ENCODE results near the gene SRRT. TPM values are rescaled to one million over a fixed set of nuclear protein-coding genes. Genes with fewer than 3 reads are reported as not detected.

The SRRT gene
- total and polyA plus RNA-seq, 7 donors = 31.8 to 106 (median 45.6) TPM

DNA sequence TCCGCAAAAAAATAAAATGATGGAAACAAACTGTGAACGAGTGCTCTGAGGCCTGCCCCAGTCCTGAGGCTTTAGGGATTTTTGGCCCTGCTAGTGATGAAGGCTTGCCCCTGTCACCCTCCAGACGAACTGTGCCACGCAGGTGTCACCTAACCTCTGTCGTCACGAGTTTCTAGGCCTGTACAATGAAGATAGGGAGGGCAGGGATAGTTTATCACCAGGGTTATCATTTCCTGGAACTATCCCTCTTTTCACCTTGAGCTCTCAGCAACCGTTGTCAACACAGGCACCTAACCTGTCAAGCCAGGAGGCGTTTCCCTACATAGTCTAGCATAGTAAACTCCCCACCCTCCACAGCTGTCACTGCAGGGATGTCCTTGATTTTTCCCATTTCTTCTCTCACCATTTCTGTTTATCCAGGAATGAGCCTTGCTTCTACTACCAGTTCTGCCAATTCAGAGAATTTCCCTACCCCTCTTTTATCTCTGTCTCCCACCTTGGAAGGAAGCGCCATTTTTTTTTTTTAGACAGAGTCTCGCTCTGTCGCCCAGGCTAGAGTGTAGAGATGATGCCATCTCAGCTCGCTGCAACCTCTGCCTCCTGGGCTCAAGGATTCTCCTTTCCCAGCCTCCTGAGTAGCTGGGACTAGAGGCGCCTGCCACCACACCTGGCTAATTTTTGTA is 23.0 kb downstream of the SRRT start:
- no peak overlapping the region for H3K27ac ChIP-seq
- H3K36me3 ChIP-seq = no peaks in the 10 kb centered on the region
- TF ChIP-seq POLR2A (IDR thresholded peaks at IDR 0.05) (no peak), EP300 (IDR thresholded peaks at IDR 0.05) (no peak), POLR2AphosphoS5 (IDR thresholded peaks at IDR 0.05) (no peak)
- TF ChIP-seq, protein P1, sequence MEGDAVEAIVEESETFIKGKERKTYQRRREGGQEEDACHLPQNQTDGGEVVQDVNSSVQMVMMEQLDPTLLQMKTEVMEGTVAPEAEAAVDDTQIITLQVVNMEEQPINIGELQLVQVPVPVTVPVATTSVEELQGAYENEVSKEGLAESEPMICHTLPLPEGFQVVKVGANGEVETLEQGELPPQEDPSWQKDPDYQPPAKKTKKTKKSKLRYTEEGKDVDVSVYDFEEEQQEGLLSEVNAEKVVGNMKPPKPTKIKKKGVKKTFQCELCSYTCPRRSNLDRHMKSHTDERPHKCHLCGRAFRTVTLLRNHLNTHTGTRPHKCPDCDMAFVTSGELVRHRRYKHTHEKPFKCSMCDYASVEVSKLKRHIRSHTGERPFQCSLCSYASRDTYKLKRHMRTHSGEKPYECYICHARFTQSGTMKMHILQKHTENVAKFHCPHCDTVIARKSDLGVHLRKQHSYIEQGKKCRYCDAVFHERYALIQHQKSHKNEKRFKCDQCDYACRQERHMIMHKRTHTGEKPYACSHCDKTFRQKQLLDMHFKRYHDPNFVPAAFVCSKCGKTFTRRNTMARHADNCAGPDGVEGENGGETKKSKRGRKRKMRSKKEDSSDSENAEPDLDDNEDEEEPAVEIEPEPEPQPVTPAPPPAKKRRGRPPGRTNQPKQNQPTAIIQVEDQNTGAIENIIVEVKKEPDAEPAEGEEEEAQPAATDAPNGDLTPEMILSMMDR (IDR thresholded peaks at IDR 0.05) = no peak
- intact Hi-C loops (cut with DNase I) = loop anchor here (1.0 to 10.0 kb wide), 3 partner anchors 161 to 267 kb away; partner anchors contain the start of gene VGF
- peaks cover 0 to 31% (median 30%) of the 10 kb centered on the region in 4 donors for H3K4me1 ChIP-seq
- WGBS, 2 donors = 28 to 68% methylated on average over 13 of the region's 13 CpGs
- no peak overlapping the region for H3K4me3 ChIP-seq
- no peak for DNase-seq
- peaks cover 27 to 75% (median 46%) of the 10 kb centered on the region in 3 donors for H3K27me3 ChIP-seq
- H3K9me3 ChIP-seq = no peaks in the 10 kb centered on the region

DNA sequence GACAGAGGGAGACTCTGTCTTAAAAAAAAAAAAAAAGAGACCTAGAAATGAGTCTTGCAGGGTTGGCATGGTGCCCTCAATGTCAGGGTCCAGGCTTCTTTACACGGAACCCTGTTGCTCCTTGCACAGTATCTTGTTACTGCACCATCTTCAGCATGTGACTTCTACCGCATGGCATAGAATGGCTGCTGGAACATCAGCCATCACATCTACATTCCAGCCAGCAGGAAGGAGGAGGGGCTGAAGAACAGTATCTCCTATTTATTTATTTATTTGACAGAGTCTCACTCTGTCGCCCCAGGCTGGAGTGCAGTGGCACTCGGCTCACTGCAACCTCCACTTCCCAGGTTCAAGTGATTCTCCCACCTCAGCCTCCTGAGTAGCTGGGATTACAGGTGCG is 24.5 kb downstream of the SRRT start:
- DNase-seq = no peak
- WGBS, 2 donors = 94 to 96% methylated on average over 5 of the region's 5 CpGs
- TF ChIP-seq POLR2A (IDR thresholded peaks at IDR 0.05) (no peak), EP300 (IDR thresholded peaks at IDR 0.05) (no peak), POLR2AphosphoS5 (IDR thresholded peaks at IDR 0.05) (no peak)
- TF ChIP-seq, protein P1 (IDR thresholded peaks at IDR 0.05) = no peak
- Histone ChIP-seq H3K9me3 (no peaks in the 10 kb centered on the region), H3K4me3 (no peak overlapping the region), H3K36me3 (no peaks in the 10 kb centered on the region), H3K27me3 (peaks cover 27 to 76% (median 45%) of the 10 kb centered on the region in 3 donors), H3K27ac (no peak overlapping the region), H3K4me1 (peaks cover 0 to 30% (median 28%) of the 10 kb centered on the region in 4 donors)
- intact Hi-C loops (cut with DNase I) = loop anchor here (5.0 to 10.0 kb wide), 2 partner anchors 178 to 265 kb away; partner anchors contain the start of gene VGF

DNA sequence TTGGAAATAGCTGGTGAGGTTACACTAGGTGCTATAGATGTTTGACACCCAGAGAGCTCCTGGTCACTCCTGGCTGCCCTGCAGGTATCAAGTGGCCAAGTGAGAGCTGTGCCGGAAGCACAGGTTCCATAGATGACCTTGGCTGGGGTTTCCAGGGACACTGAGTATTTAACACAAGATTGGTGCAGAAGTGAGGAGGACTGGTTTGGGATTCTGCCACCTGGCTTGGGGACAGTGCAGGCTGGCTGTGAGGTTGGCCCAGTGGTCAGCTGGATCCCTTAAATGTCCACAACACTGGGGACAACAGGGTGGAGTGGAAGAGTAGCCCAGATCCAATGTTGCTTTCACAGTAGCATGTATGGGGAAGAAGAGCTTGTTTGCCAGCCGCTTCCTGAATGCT is 26.1 kb downstream of the SRRT start:
- Histone ChIP-seq H3K4me3 (no peak overlapping the region), H3K27ac (no peak overlapping the region), H3K27me3 (peaks cover 16 to 61% (median 30%) of the 10 kb centered on the region in 3 donors), H3K36me3 (no peaks in the 10 kb centered on the region), H3K9me3 (no peaks in the 10 kb centered on the region), H3K4me1 (peaks cover 0 to 15% (median 13%) of the 10 kb centered on the region in 4 donors)
- DNase-seq = no peak
- intact Hi-C loops (cut with DNase I) = no loop called here
- TF ChIP-seq EP300 (IDR thresholded peaks at IDR 0.05) = no peak
- TF ChIP-seq, protein P1 (IDR thresholded peaks at IDR 0.05) = no peak
- no peak for TF ChIP-seq POLR2A (IDR thresholded peaks at IDR 0.05)
- TF ChIP-seq POLR2AphosphoS5 (IDR thresholded peaks at IDR 0.05) = no peak
- WGBS, 2 donors = 92% methylated on average over 2 of the region's 2 CpGs

DNA sequence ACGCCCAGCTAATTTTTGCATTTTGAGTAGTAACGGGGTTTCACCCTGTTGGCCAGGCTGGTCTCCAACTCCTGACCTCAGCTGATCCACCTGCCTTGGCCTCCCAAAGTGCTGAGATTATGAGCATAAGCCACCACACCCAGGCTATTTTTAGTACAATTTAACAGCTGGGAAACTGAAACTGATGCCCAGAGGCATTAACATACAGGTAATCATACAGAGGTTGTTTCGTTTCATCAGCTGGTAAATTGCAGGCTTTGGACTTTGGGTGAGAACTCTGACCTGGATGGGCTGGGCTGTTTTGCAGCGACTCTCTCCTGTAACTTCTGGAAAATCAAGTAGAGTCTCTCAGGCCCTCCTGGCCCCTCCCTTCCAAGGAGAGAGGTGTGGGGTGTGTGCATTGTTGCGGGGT is 27.0 kb downstream of the SRRT start:
- no peak overlapping the region for H3K27ac ChIP-seq
- no peak overlapping the region for H3K4me3 ChIP-seq
- peaks cover 8 to 51% (median 22%) of the 10 kb centered on the region in 3 donors for H3K27me3 ChIP-seq
- no peak for TF ChIP-seq EP300 (IDR thresholded peaks at IDR 0.05)
- no peak for TF ChIP-seq POLR2A (IDR thresholded peaks at IDR 0.05)
- TF ChIP-seq, protein P1 (IDR thresholded peaks at IDR 0.05) = no peak
- no peak for TF ChIP-seq POLR2AphosphoS5 (IDR thresholded peaks at IDR 0.05)
- peaks cover 0 to 5% (median 5%) of the 10 kb centered on the region in 4 donors for H3K4me1 ChIP-seq
- no peak for DNase-seq
- no peaks in the 10 kb centered on the region for H3K36me3 ChIP-seq
- no peaks in the 10 kb centered on the region for H3K9me3 ChIP-seq
- intact Hi-C loops (cut with DNase I) = no loop called here
- WGBS, 2 donors = 13 to 63% methylated on average over 5 of the region's 5 CpGs

All from sigmoid colon (tissue), 7 donors.